Liver (tissue), 9 donors: ENCODE measurements around the gene NCMAP. TPM values are rescaled to one million over a fixed set of nuclear protein-coding genes. Genes with fewer than 3 reads are reported as not detected.

Experiments used
- DNase-seq: peaks from one replicate; pipeline ENCODE4 v3.0.0-alpha.2; 2017; ENCODE audit warnings: low spot score
- H3K27ac ChIP-seq, 2 donors: one replicate each; pipeline ENCODE4 v1.7.0; 2013; ENCODE audit warnings: inconsistent platforms in 2 of 2, low read length in 2 of 2, control low read depth in 1 of 2, low read depth in 1 of 2, mild to moderate bottlenecking in 1 of 2
- H3K27me3 ChIP-seq, 4 donors: one replicate each; pipeline versions ENCODE4 v1.6.1 to v1.7.0; 2013; ENCODE audit warnings: low read length in 3 of 4, inconsistent platforms in 1 of 4, mild to moderate bottlenecking in 1 of 4, moderate library complexity in 1 of 4; ENCODE audit not compliant: control insufficient read depth in 4 of 4, insufficient read depth in 4 of 4
- H3K36me3 ChIP-seq, 4 donors: one replicate each; pipeline versions ENCODE4 v1.6.1 to v1.7.0; 2013; ENCODE audit warnings: low read length in 3 of 4, mild to moderate bottlenecking in 3 of 4, low read depth in 1 of 4, moderate library complexity in 1 of 4; ENCODE audit not compliant: control insufficient read depth in 4 of 4, insufficient read depth in 3 of 4
- H3K4me1 ChIP-seq, 4 donors: one replicate each; pipeline versions ENCODE4 v1.6.1 to v1.7.0; 2013; ENCODE audit warnings: low read length in 3 of 4, mild to moderate bottlenecking in 3 of 4, moderate library complexity in 1 of 4; ENCODE audit not compliant: control insufficient read depth in 4 of 4, insufficient read depth in 4 of 4
- H3K4me3 ChIP-seq, 3 donors: one replicate each; pipeline versions ENCODE4 v1.6.1 to v1.7.0; 2013; ENCODE audit warnings: low read length in 3 of 3, control low read depth in 1 of 3, low read depth in 1 of 3, mild to moderate bottlenecking in 1 of 3
- H3K9ac ChIP-seq, 2 donors: one replicate each; pipeline ENCODE4 v1.7.0; 2013; ENCODE audit warnings: low read length in 2 of 2, mild to moderate bottlenecking in 2 of 2, moderate library complexity in 2 of 2, control low read depth in 1 of 2, low read depth in 1 of 2
- H3K9me3 ChIP-seq, 4 donors: one replicate each; pipeline versions ENCODE4 v1.6.1 to v1.7.0; 2013; ENCODE audit warnings: low read length in 3 of 4; ENCODE audit not compliant: control insufficient read depth in 4 of 4
- EGR1 ChIP-seq, 2 donors: IDR thresholded peaks; 2 replicates each; pipeline ENCODE4 v1.6.1; 2016 to 2018; ENCODE audit warnings: antibody characterized with exemption in 2 of 2, low read depth in 2 of 2
- FOXA1 ChIP-seq: IDR thresholded peaks from 2 replicates; pipeline ENCODE4 v1.6.1; 2016; ENCODE audit warnings: antibody characterized with exemption
- FOXA2 ChIP-seq: IDR thresholded peaks from 2 replicates; pipeline ENCODE4 v1.6.1; 2016; ENCODE audit warnings: antibody characterized with exemption
- HNF4G ChIP-seq: IDR thresholded peaks from 2 replicates; pipeline ENCODE4 v1.6.1; 2016; ENCODE audit warnings: antibody characterized with exemption
- NR2F2 ChIP-seq: IDR thresholded peaks from 2 replicates; pipeline ENCODE4 v1.6.1; 2016; ENCODE audit warnings: antibody characterized with exemption
- RAD21 ChIP-seq, 2 donors: IDR thresholded peaks; 2 replicates each; pipeline ENCODE4 v1.6.1; 2016; ENCODE audit warnings: antibody characterized with exemption in 2 of 2, mild to moderate bottlenecking in 2 of 2
- RXRA ChIP-seq, 2 donors: IDR thresholded peaks; 2 replicates each; pipeline ENCODE4 v1.6.1; 2017 to 2018; ENCODE audit warnings: antibody characterized with exemption in 2 of 2, mild to moderate bottlenecking in 1 of 2
- TAF1 ChIP-seq: conservative IDR thresholded peaks from 2 replicates; pipeline ENCODE4 v1.6.1; 2016; ENCODE audit warnings: antibody characterized with exemption, mild to moderate bottlenecking
- YY1 ChIP-seq: IDR thresholded peaks from 2 replicates; pipeline ENCODE4 v1.6.1; 2016; ENCODE audit warnings: antibody characterized with exemption, mild to moderate bottlenecking
- WGBS: extraction: QIAGEN DNeasy Blood & Tissue Kit; methylation state at CpG from one replicate; pipeline ENCODE4 v1.1.7; 2013; 5-methylcytosine and 5-hydroxymethylcytosine counted together
- polyA plus RNA-seq, 2 donors: library from polyadenylated mRNA; stranded (reverse) in 1 of 2; unstranded in 1 of 2; fragments of 200-250 nt in 1 of 2; fragments of >200 nt in 1 of 2; fragmentation: Nextera tagmentation in 1 of 2; extraction: Ambion mirVana in 1 of 2; gene quantifications; one replicate each; pipeline versions ENCODE4 v1.2.1 to v1.2.3, GENCODE V29; 2013 to 2015
- total RNA-seq, 2 donors: library from RNA; depleted of rRNA; stranded (reverse); fragments of >200 nt; gene quantifications; one replicate each; pipeline ENCODE4 v1.2.3, GENCODE V29; 2014
- TF ChIP-seq, protein P1 (sequence below): IDR thresholded peaks from 2 replicates; pipeline ENCODE4 v1.6.1; 2016; ENCODE audit warnings: antibody characterized with exemption
- TF ChIP-seq, protein P2 (sequence below): fragments of 150-350 bp; IDR thresholded peaks from 2 replicates; pipeline ENCODE4 v1.5.1; 2017; ENCODE audit warnings: improper control_type of control experiment, low read depth, low read length; ENCODE audit not compliant: missing input control
- TF ChIP-seq, protein P3 (sequence below): IDR thresholded peaks from 2 replicates; pipeline ENCODE4 v1.6.1; 2016; ENCODE audit warnings: antibody characterized with exemption, mild to moderate bottlenecking
- TF ChIP-seq, protein P4 (sequence below): IDR thresholded peaks from 2 replicates; pipeline ENCODE4 v1.6.1; 2016; ENCODE audit warnings: antibody characterized with exemption
- TF ChIP-seq, protein P5 (sequence below): IDR thresholded peaks from 2 replicates; pipeline ENCODE4 v1.6.1; 2016; ENCODE audit warnings: antibody characterized with exemption
- donor health status: healthy.
- donor health status: healthy.
- donor health status: healthy.
- donor health status: healthy.
- donor health status: healthy.

Gene NCMAP
- total and polyA plus RNA-seq, 4 donors = 0.31 to 4.8 (median 0.61) TPM

DNA sequence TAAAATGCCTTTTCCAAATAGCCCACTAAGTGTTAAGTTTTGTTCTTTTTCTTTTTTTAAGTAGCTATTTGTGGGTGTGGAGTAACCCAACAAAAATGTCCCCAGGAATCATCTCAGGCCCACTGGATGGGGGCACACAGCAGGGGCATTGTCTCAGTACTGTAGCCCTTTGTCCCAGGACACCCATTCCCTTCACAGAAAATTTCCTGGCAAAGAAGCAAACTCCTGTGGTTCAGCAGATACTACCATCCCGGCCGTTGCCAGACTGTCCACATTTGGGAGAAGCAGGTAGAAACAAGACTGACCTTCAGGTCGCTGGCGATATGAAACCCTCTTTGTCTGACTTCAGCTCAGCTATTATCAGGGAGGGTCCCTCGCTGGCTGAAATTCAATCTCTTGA is 63.5 kb downstream of the NCMAP start:
- Histone ChIP-seq H3K9me3 (no peaks in the 10 kb centered on the region), H3K4me1 (no peaks in the 10 kb centered on the region), H3K27ac (no peak overlapping the region), H3K9ac (no peak overlapping the region), H3K36me3 (no peaks in the 10 kb centered on the region), H3K4me3 (no peak overlapping the region), H3K27me3 (no peaks in the 10 kb centered on the region)
- TF ChIP-seq, protein P1, sequence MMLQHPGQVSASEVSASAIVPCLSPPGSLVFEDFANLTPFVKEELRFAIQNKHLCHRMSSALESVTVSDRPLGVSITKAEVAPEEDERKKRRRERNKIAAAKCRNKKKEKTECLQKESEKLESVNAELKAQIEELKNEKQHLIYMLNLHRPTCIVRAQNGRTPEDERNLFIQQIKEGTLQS = no peak
- TF ChIP-seq, protein P2, sequence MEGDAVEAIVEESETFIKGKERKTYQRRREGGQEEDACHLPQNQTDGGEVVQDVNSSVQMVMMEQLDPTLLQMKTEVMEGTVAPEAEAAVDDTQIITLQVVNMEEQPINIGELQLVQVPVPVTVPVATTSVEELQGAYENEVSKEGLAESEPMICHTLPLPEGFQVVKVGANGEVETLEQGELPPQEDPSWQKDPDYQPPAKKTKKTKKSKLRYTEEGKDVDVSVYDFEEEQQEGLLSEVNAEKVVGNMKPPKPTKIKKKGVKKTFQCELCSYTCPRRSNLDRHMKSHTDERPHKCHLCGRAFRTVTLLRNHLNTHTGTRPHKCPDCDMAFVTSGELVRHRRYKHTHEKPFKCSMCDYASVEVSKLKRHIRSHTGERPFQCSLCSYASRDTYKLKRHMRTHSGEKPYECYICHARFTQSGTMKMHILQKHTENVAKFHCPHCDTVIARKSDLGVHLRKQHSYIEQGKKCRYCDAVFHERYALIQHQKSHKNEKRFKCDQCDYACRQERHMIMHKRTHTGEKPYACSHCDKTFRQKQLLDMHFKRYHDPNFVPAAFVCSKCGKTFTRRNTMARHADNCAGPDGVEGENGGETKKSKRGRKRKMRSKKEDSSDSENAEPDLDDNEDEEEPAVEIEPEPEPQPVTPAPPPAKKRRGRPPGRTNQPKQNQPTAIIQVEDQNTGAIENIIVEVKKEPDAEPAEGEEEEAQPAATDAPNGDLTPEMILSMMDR = no peak
- TF ChIP-seq TAF1 = no peak
- no peak for TF ChIP-seq RAD21 (IDR thresholded peaks at IDR 0.05)
- no peak for TF ChIP-seq HNF4G
- no peak for TF ChIP-seq RXRA (IDR thresholded peaks at IDR 0.05)
- no peak for TF ChIP-seq NR2F2
- 82% methylated on average over 5 of the region's 5 CpGs for WGBS
- no peak for DNase-seq

DNA sequence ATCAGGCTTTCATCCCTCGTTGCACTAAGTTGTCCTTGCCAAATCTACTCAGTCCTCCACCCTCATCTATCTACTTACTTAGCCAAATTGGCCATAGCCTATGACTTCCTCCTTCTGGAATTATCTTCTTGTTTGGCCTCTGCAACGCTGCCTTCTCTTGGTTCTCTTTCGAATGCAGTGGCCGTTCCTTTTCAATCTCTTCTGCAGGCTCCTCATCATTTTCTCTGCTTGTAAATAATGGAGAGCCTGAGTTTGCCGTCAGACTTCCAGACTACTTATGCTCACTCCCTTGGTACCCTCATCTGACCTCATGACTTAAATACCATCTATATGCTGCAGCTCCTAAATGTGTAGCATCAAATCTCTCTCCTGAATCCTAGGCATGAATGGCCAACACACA is 64.8 kb downstream of the NCMAP start:
- H3K27me3 ChIP-seq = no peaks in the 10 kb centered on the region
- TF ChIP-seq, protein P3, sequence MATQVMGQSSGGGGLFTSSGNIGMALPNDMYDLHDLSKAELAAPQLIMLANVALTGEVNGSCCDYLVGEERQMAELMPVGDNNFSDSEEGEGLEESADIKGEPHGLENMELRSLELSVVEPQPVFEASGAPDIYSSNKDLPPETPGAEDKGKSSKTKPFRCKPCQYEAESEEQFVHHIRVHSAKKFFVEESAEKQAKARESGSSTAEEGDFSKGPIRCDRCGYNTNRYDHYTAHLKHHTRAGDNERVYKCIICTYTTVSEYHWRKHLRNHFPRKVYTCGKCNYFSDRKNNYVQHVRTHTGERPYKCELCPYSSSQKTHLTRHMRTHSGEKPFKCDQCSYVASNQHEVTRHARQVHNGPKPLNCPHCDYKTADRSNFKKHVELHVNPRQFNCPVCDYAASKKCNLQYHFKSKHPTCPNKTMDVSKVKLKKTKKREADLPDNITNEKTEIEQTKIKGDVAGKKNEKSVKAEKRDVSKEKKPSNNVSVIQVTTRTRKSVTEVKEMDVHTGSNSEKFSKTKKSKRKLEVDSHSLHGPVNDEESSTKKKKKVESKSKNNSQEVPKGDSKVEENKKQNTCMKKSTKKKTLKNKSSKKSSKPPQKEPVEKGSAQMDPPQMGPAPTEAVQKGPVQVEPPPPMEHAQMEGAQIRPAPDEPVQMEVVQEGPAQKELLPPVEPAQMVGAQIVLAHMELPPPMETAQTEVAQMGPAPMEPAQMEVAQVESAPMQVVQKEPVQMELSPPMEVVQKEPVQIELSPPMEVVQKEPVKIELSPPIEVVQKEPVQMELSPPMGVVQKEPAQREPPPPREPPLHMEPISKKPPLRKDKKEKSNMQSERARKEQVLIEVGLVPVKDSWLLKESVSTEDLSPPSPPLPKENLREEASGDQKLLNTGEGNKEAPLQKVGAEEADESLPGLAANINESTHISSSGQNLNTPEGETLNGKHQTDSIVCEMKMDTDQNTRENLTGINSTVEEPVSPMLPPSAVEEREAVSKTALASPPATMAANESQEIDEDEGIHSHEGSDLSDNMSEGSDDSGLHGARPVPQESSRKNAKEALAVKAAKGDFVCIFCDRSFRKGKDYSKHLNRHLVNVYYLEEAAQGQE = no peak
- no peak for TF ChIP-seq FOXA1
- no peak for TF ChIP-seq EGR1 (IDR thresholded peaks at IDR 0.05; ENCODE audit: low read depth in 2 of 2)
- TF ChIP-seq NR2F2 = no peak
- no peak for TF ChIP-seq RXRA (IDR thresholded peaks at IDR 0.05)
- TF ChIP-seq, protein P4, sequence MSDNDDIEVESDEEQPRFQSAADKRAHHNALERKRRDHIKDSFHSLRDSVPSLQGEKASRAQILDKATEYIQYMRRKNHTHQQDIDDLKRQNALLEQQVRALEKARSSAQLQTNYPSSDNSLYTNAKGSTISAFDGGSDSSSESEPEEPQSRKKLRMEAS = no peak
- no peak for TF ChIP-seq FOXA2
- TF ChIP-seq, protein P2 = no peak
- TF ChIP-seq, protein P5, sequence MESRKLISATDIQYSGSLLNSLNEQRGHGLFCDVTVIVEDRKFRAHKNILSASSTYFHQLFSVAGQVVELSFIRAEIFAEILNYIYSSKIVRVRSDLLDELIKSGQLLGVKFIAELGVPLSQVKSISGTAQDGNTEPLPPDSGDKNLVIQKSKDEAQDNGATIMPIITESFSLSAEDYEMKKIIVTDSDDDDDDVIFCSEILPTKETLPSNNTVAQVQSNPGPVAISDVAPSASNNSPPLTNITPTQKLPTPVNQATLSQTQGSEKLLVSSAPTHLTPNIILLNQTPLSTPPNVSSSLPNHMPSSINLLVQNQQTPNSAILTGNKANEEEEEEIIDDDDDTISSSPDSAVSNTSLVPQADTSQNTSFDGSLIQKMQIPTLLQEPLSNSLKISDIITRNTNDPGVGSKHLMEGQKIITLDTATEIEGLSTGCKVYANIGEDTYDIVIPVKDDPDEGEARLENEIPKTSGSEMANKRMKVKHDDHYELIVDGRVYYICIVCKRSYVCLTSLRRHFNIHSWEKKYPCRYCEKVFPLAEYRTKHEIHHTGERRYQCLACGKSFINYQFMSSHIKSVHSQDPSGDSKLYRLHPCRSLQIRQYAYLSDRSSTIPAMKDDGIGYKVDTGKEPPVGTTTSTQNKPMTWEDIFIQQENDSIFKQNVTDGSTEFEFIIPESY = no peak
- TF ChIP-seq HNF4G = no peak
- no peak for TF ChIP-seq YY1
- no peak for TF ChIP-seq TAF1
- H3K27ac ChIP-seq = no peak overlapping the region
- 88% methylated on average over 5 of the region's 5 CpGs for WGBS
- H3K9me3 ChIP-seq = no peaks in the 10 kb centered on the region
- no peak overlapping the region for H3K4me3 ChIP-seq
- H3K4me1 ChIP-seq = no peaks in the 10 kb centered on the region
- no peaks in the 10 kb centered on the region for H3K36me3 ChIP-seq
- DNase-seq = no peak
- H3K9ac ChIP-seq = no peak overlapping the region
